Measurements from ENCODE around the gene AQP7. TPM values are rescaled to one million over a fixed set of nuclear protein-coding genes. Genes with fewer than 3 reads are reported as not detected.

AQP7 gene
- total and polyA plus RNA-seq, 4 donors: 4.8 to 22.3 (median 14.5) TPM

GRCh38 chr9:33447799-33448553, 45.6 kb upstream of the AQP7 start:
- H3K9me3 ChIP-seq (ENCODE audit: control insufficient read depth in 4 of 4, low read length in 3 of 4): no peaks in the 10 kb centered on the region
- H3K4me1 ChIP-seq (ENCODE audit: control insufficient read depth in 4 of 4, insufficient read depth in 4 of 4, low read length in 3 of 4): peaks cover 12 to 44% (median 22%) of the 10 kb centered on the region in 4 donors
- peak overlapping the region; percentile 23 to 61 (median 28) for H3K4me3 ChIP-seq (ENCODE audit: low read depth in 1 of 3, low read length in 3 of 3)
- DNase-seq (ENCODE audit: low spot score): no peak
- peak overlapping the region; percentile 95 to 96 for H3K27ac ChIP-seq (ENCODE audit: low read depth in 1 of 2, low read length in 2 of 2)
- peaks cover 0 to 9% (median 4%) of the 10 kb centered on the region in 4 donors for H3K36me3 ChIP-seq (ENCODE audit: control insufficient read depth in 4 of 4, insufficient read depth in 3 of 4, low read depth in 1 of 4, low read length in 3 of 4)
- H3K27me3 ChIP-seq (ENCODE audit: control insufficient read depth in 4 of 4, insufficient read depth in 4 of 4, low read length in 3 of 4): no peaks in the 10 kb centered on the region
- H3K9ac ChIP-seq (ENCODE audit: low read depth in 1 of 2, low read length in 2 of 2): peak overlapping the region in 1 of 2 donors; percentile 5
- TF ChIP-seq RXRA (IDR thresholded peaks at IDR 0.05) (peak in 1 of 2 donors; percentile 8), HNF4A (conservative IDR thresholded peaks at IDR 0.05) (peak in 1 of 2 donors; percentile 19), REST (IDR thresholded peaks at IDR 0.05) (no peak), FOXA1 (IDR thresholded peaks at IDR 0.05) (no peak), RAD21 (IDR thresholded peaks at IDR 0.05) (no peak), ATF3 (IDR thresholded peaks at IDR 0.05) (no peak), TAF1 (conservative IDR thresholded peaks at IDR 0.05) (no peak), SP1 (IDR thresholded peaks at IDR 0.05) (peak; percentile 5), YY1 (IDR thresholded peaks at IDR 0.05) (no peak), FOXA2 (IDR thresholded peaks at IDR 0.05) (no peak)
- TF ChIP-seq, protein P1, sequence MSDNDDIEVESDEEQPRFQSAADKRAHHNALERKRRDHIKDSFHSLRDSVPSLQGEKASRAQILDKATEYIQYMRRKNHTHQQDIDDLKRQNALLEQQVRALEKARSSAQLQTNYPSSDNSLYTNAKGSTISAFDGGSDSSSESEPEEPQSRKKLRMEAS (IDR thresholded peaks at IDR 0.05): peak; percentile 37
- WGBS: 28% methylated on average over 20 of the region's 20 CpGs

DNA sequence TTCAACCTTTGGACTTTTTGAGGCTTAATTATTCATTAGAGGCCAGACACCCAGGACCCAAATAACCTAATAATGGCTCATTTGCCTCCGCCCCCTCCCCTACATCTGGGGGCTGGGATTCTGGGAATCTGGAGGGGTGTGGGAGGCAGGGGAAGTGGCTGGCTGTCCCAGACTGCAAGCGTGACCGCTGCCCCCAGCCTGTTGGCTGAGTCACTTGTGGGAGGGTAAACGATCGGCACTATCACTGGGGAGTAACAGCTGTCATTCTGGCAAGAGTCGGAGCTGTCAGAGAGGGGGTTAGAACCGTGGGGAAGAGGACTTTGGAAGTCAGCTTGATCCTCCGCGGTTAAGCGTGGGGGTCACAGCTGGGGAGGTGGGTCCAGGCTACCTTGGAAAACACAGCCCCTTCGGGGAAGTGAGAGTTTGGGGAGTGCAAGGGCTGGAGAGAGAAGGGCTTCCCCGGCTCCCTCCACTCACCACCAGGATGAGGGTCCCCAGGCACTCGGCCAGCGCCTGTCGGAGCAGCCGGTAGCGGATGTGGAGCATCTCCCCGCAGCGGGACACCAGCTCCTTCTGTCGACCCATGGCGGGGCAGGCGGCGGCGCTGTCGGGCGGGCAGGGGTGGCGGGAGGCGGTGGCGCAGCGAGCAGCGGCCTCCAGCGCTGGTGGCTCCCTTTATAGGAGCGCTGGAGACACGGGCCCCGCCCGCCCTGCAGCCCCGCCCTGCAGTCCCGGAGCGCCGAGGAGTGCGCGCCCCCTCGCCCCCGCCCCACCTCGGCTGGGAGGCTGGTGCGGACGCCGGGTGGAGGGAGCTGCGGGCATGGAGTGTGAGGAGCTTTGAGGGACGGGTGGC, 44.8 kb upstream of the AQP7 start, which contains the start of gene AQP3:
AQP3 (minus strand) TSS at position 648 of the 853 bp plus-strand sequence; CDS start at position 585, 63 bp downstream.
- DNase-seq (ENCODE audit: low spot score): peak; percentile 78
- peak within 1 kb of the TSS; percentile 95 to 96 for H3K27ac ChIP-seq (ENCODE audit: low read depth in 1 of 2, low read length in 2 of 2)
- peak within 1 kb of the TSS; percentile 91 to 96 for H3K9ac ChIP-seq (ENCODE audit: low read depth in 1 of 2, low read length in 2 of 2)
- under 1% methylated on average over 50 of the region's 50 CpGs for WGBS
- peaks cover 5 to 12% (median 7%) of the 10 kb centered on the region in 4 donors for H3K36me3 ChIP-seq (ENCODE audit: control insufficient read depth in 4 of 4, insufficient read depth in 3 of 4, low read depth in 1 of 4, low read length in 3 of 4)
- peak within 1 kb of the TSS; percentile 61 to 74 (median 65) for H3K4me3 ChIP-seq (ENCODE audit: low read depth in 1 of 3, low read length in 3 of 3)
- H3K9me3 ChIP-seq (ENCODE audit: control insufficient read depth in 4 of 4, low read length in 3 of 4): no peaks in the 10 kb centered on the region
- no peaks in the 10 kb centered on the region for H3K27me3 ChIP-seq (ENCODE audit: control insufficient read depth in 4 of 4, insufficient read depth in 4 of 4, low read length in 3 of 4)
- peaks cover 12 to 44% (median 24%) of the 10 kb centered on the region in 4 donors for H3K4me1 ChIP-seq (ENCODE audit: control insufficient read depth in 4 of 4, insufficient read depth in 4 of 4, low read length in 3 of 4)
- TF ChIP-seq NR2F2 (IDR thresholded peaks at IDR 0.05) (peak; percentile 80), JUND (IDR thresholded peaks at IDR 0.05) (peak; percentile 88 to 96), SP1 (IDR thresholded peaks at IDR 0.05) (peak; percentile 99), RXRA (IDR thresholded peaks at IDR 0.05) (peak; percentile 94 to 98), GABPA (IDR thresholded peaks at IDR 0.05 in 1 of 2, conservative IDR thresholded peaks at IDR 0.05 in 1 of 2) (peak in 1 of 2 donors; percentile 67), FOXA2 (IDR thresholded peaks at IDR 0.05) (peak; percentile 60), FOXA1 (IDR thresholded peaks at IDR 0.05) (peak; percentile 64), REST (IDR thresholded peaks at IDR 0.05) (peak; percentile 65), YY1 (IDR thresholded peaks at IDR 0.05) (peak; percentile 89), ATF3 (IDR thresholded peaks at IDR 0.05) (peak; percentile 84)
- TF ChIP-seq, protein P2, sequence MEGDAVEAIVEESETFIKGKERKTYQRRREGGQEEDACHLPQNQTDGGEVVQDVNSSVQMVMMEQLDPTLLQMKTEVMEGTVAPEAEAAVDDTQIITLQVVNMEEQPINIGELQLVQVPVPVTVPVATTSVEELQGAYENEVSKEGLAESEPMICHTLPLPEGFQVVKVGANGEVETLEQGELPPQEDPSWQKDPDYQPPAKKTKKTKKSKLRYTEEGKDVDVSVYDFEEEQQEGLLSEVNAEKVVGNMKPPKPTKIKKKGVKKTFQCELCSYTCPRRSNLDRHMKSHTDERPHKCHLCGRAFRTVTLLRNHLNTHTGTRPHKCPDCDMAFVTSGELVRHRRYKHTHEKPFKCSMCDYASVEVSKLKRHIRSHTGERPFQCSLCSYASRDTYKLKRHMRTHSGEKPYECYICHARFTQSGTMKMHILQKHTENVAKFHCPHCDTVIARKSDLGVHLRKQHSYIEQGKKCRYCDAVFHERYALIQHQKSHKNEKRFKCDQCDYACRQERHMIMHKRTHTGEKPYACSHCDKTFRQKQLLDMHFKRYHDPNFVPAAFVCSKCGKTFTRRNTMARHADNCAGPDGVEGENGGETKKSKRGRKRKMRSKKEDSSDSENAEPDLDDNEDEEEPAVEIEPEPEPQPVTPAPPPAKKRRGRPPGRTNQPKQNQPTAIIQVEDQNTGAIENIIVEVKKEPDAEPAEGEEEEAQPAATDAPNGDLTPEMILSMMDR (IDR thresholded peaks at IDR 0.05; ENCODE audit: low read depth, low read length, missing input control): peak; percentile 18
- TF ChIP-seq, protein P1 (IDR thresholded peaks at IDR 0.05): peak; percentile 99

Measured in liver (tissue), 9 donors.